Neural progenitor cell (in vitro differentiated cells): ENCODE data around the gene STARD3NL. TPM values are rescaled to one million over a fixed set of nuclear protein-coding genes. Genes with fewer than 3 reads are reported as not detected.

ENCODE experiments used
- DNase-seq: peaks from one replicate; pipeline ENCODE4 v3.0.0-alpha.2; 2016; ENCODE audit warnings: low spot score
- H2AFZ ChIP-seq: fragments of 200-600 bp; sonication (generic); replicated peaks from 2 replicates; pipeline ENCODE4 v1.6.1; 2016; ENCODE audit warnings: antibody characterized with exemption
- H3F3A ChIP-seq: fragments of 200-600 bp; sonication (generic); 2 replicates; pipeline ENCODE4 v1.6.1; 2016; ENCODE audit warnings: antibody characterized with exemption, low read depth
- H3K27ac ChIP-seq: fragments of 200-600 bp; sonication (generic); 2 replicates; pipeline ENCODE4 v1.5.1; 2016; ENCODE audit warnings: mild to moderate bottlenecking
- H3K27me3 ChIP-seq: fragments of 200-600 bp; sonication (generic); 2 replicates; pipeline ENCODE4 v1.6.1; 2016; ENCODE audit warnings: mild to moderate bottlenecking, moderate library complexity
- H3K36me3 ChIP-seq: fragments of 200-600 bp; sonication (generic); 2 replicates; pipeline ENCODE4 v1.5.1; 2016
- H3K4me1 ChIP-seq: fragments of 200-600 bp; sonication (generic); 2 replicates; pipeline ENCODE4 v1.6.1; 2016; ENCODE audit warnings: mixed run types
- H3K4me2 ChIP-seq: fragments of 200-600 bp; sonication (generic); 2 replicates; pipeline ENCODE4 v1.6.1; 2016
- H3K4me3 ChIP-seq: fragments of 200-600 bp; sonication (generic); 2 replicates; pipeline ENCODE4 v1.5.1; 2016
- H3K79me2 ChIP-seq: fragments of 200-600 bp; sonication (generic); 2 replicates; pipeline ENCODE4 v1.6.1; 2016; ENCODE audit warnings: low read depth
- H3K9ac ChIP-seq: fragments of 200-600 bp; sonication (generic); 2 replicates; pipeline ENCODE4 v1.6.1; 2016
- H3K9me3 ChIP-seq: fragments of 200-600 bp; sonication (generic); 2 replicates; pipeline ENCODE4 v1.5.1; 2016; ENCODE audit warnings: low read depth
- H4K20me1 ChIP-seq: fragments of 200-600 bp; sonication (generic); 2 replicates; pipeline ENCODE4 v1.6.1; 2016; ENCODE audit warnings: low read depth
- H3K27ac Mint-ChIP-seq: 3 replicates; pipeline ENCODE4 v1.8.0; 2021; ENCODE audit warnings: mixed read lengths
- H3K27me3 Mint-ChIP-seq: 2 replicates; pipeline ENCODE4 v1.8.0; 2022; ENCODE audit warnings: low read depth, mild to moderate bottlenecking, inconsistent platforms, moderate library complexity, mixed read lengths; ENCODE audit not compliant: insufficient read depth
- H3K36me3 Mint-ChIP-seq: 3 replicates; pipeline ENCODE4 v1.8.0; 2021; ENCODE audit warnings: mixed read lengths
- H3K4me1 Mint-ChIP-seq: 3 replicates; pipeline ENCODE4 v1.8.0; 2021; ENCODE audit warnings: mixed read lengths
- H3K4me3 Mint-ChIP-seq: 3 replicates; pipeline ENCODE4 v1.8.0; 2021; ENCODE audit warnings: mild to moderate bottlenecking, moderate library complexity, mixed read lengths
- H3K9me3 Mint-ChIP-seq: 3 replicates; pipeline ENCODE4 v1.8.0; 2020; ENCODE audit warnings: mixed read lengths
- CTCF ChIP-seq: fragments of 200-600 bp; sonication (generic); IDR thresholded peaks from 2 replicates; pipeline ENCODE4 v1.5.1; 2017; ENCODE audit warnings: antibody characterized with exemption, mild to moderate bottlenecking
- EZH2 ChIP-seq: fragments of 200-600 bp; sonication (generic); IDR thresholded peaks from 2 replicates; pipeline ENCODE4 v1.6.1; 2017; ENCODE audit warnings: antibody characterized with exemption, mild to moderate bottlenecking, moderate library complexity
- EZH2phosphoT487 ChIP-seq: fragments of 200-600 bp; sonication (generic); IDR thresholded peaks from 2 replicates; pipeline ENCODE4 v1.6.1; 2017; ENCODE audit warnings: antibody characterized with exemption
- small RNA-seq: library from RNA; depleted of rRNA; stranded (forward); fragments of <200 nt; gene quantifications from one replicate; pipeline ENCODE3, GENCODE V24; 2015
- total RNA-seq: library from RNA; depleted of rRNA; stranded (reverse); fragments of >200 nt; gene quantifications from 2 replicates; pipeline ENCODE4 v1.2.3, GENCODE V29; 2015; ENCODE audit warnings: low replicate concordance

Gene STARD3NL
- total RNA-seq, 1 donor from 2014 or later, result 121 TPM

- Mint-ChIP-seq H3K9me3 (no peaks in the 10 kb centered on the region), H3K36me3 (no peaks in the 10 kb centered on the region), H3K4me3 (no peak overlapping the region), H3K27me3 (no peaks in the 10 kb centered on the region), H3K27ac (no peak overlapping the region), H3K4me1 (no peaks in the 10 kb centered on the region)
- no peaks in the 10 kb centered on the region for H3K27me3 ChIP-seq
- DNase-seq, result no peak
- H3K4me2 ChIP-seq, result no peak overlapping the region
- H3K36me3 ChIP-seq, result no peaks in the 10 kb centered on the region
- H3K9ac ChIP-seq, result no peak overlapping the region
- H3K9me3 ChIP-seq, result no peaks in the 10 kb centered on the region
- no peaks in the 10 kb centered on the region for H3F3A ChIP-seq
- peak overlapping the region; percentile 1 for H2AFZ ChIP-seq
- no peaks in the 10 kb centered on the region for H4K20me1 ChIP-seq
- no peak overlapping the region for H3K27ac ChIP-seq
- no peak for TF ChIP-seq EZH2phosphoT487
- TF ChIP-seq EZH2, result no peak
- no peak for TF ChIP-seq CTCF
- no peaks in the 10 kb centered on the region for H3K79me2 ChIP-seq
- H3K4me1 ChIP-seq, result peaks cover 7% of the 10 kb centered on the region
- H3K4me3 ChIP-seq, result no peak overlapping the region
Measured at GRCh38 chr7:38276096-38276877, 98.2 kb downstream of the STARD3NL start.

- Histone ChIP-seq H3F3A (no peaks in the 10 kb centered on the region), H4K20me1 (no peaks in the 10 kb centered on the region), H3K27me3 (no peaks in the 10 kb centered on the region), H2AFZ (no peak overlapping the region), H3K4me1 (peaks cover 7% of the 10 kb centered on the region), H3K9me3 (no peaks in the 10 kb centered on the region), H3K4me2 (no peak overlapping the region), H3K79me2 (no peaks in the 10 kb centered on the region), H3K9ac (no peak overlapping the region), H3K36me3 (no peaks in the 10 kb centered on the region), H3K27ac (no peak overlapping the region), H3K4me3 (no peak overlapping the region)
- H3K4me1 Mint-ChIP-seq, result no peaks in the 10 kb centered on the region
- TF ChIP-seq EZH2phosphoT487 (no peak), EZH2 (no peak), CTCF (no peak)
- H3K27ac Mint-ChIP-seq, result no peak overlapping the region
- H3K27me3 Mint-ChIP-seq, result no peaks in the 10 kb centered on the region
- no peaks in the 10 kb centered on the region for H3K9me3 Mint-ChIP-seq
- no peaks in the 10 kb centered on the region for H3K36me3 Mint-ChIP-seq
- no peak for DNase-seq
- no peak overlapping the region for H3K4me3 Mint-ChIP-seq
Measured at GRCh38 chr7:38280000-38280399, 102.0 kb downstream of the STARD3NL start.

Small RNA genes lying within 50 kb of the gene (small RNA-seq; reads per million reads assigned to genes)
- gene TRGJ1, result not detected
- gene TRGJ2, result not detected
- gene TRGJP, result not detected
- gene TRGJP1, result not detected
- gene TRGJP2, result not detected
